Measurements from ENCODE around the gene EPHB2. TPM values are rescaled to one million over a fixed set of nuclear protein-coding genes. Genes with fewer than 3 reads are reported as not detected.

Gene EPHB2
- total and polyA plus RNA-seq, 8 donors, result 0.13 to 88.1 (median 2.6) TPM; not detected in 1

DNA sequence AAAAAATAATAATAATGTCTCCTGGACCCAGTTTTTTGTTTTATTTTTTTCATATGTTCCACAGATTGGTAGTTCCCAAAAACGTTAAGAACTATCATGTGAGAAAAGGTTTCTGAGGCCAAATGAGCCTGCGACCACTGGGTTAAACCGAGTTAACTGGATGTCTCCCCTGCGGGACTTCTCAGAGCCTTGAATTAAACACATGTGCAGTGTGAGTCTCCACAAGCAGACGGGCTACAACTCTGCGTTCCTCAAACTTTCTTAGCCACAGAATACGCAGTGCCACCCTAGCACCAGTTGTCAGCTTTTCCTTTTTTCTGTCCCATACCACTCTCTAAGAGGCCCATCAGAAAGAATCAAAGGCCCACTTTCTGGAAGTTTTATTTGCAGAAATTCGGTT, 164.1 kb downstream of the EPHB2 start:
- DNase-seq, result no peak
- no peak overlapping the region for H3K4me3 ChIP-seq
- 79 to 90% (median 84%) methylated on average over 8 of the region's 8 CpGs for WGBS, 5 donors
- peaks cover 0 to 23% (median 0%) of the 10 kb centered on the region in 3 donors for H3K27me3 ChIP-seq
- TF ChIP-seq POLR2A (IDR thresholded peaks at IDR 0.05), result no peak
- no peak for TF ChIP-seq EP300 (IDR thresholded peaks at IDR 0.05)
- TF ChIP-seq, protein P1, sequence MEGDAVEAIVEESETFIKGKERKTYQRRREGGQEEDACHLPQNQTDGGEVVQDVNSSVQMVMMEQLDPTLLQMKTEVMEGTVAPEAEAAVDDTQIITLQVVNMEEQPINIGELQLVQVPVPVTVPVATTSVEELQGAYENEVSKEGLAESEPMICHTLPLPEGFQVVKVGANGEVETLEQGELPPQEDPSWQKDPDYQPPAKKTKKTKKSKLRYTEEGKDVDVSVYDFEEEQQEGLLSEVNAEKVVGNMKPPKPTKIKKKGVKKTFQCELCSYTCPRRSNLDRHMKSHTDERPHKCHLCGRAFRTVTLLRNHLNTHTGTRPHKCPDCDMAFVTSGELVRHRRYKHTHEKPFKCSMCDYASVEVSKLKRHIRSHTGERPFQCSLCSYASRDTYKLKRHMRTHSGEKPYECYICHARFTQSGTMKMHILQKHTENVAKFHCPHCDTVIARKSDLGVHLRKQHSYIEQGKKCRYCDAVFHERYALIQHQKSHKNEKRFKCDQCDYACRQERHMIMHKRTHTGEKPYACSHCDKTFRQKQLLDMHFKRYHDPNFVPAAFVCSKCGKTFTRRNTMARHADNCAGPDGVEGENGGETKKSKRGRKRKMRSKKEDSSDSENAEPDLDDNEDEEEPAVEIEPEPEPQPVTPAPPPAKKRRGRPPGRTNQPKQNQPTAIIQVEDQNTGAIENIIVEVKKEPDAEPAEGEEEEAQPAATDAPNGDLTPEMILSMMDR (IDR thresholded peaks at IDR 0.05), result no peak
- no peak for TF ChIP-seq POLR2AphosphoS5 (IDR thresholded peaks at IDR 0.05)
- H3K4me1 ChIP-seq, result peaks cover 0 to 11% (median 4%) of the 10 kb centered on the region in 4 donors
- no peaks in the 10 kb centered on the region for H3K9me3 ChIP-seq
- H3K36me3 ChIP-seq, result no peaks in the 10 kb centered on the region
- no peak overlapping the region for H3K27ac ChIP-seq
- intact Hi-C loops (cut with DNase I; ENCODE audit: low total_unique reads), result no loop called here

DNA sequence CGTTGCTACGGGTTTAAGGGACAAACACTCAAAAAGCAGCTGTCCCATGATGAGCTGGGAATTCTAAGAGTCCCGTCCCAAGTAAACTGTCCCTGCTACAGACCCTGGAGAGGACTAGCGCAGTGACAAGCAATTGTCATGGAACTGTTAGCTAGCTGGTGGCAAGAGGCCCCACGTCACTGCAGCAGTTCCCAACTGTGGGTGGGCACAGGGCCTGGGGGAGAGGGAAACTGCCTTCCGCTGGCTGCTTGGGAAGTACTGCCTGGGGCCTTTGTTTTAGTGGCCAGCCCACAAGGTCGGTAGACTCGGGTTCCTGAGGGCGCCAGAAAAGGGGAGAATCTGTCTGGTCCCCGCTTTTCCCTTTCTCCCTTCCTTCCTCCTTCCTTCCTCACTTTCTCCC, 164.6 kb downstream of the EPHB2 start:
- H3K36me3 ChIP-seq, result no peaks in the 10 kb centered on the region
- peaks cover 0 to 23% (median 0%) of the 10 kb centered on the region in 3 donors for H3K27me3 ChIP-seq
- TF ChIP-seq POLR2A (IDR thresholded peaks at IDR 0.05) (no peak), EP300 (IDR thresholded peaks at IDR 0.05) (no peak), POLR2AphosphoS5 (IDR thresholded peaks at IDR 0.05) (no peak)
- TF ChIP-seq, protein P1 (IDR thresholded peaks at IDR 0.05), result no peak
- no peaks in the 10 kb centered on the region for H3K9me3 ChIP-seq
- H3K4me3 ChIP-seq, result no peak overlapping the region
- 62 to 70% (median 65%) methylated on average over 10 of the region's 10 CpGs for WGBS, 5 donors
- DNase-seq, result no peak
- no peak overlapping the region for H3K27ac ChIP-seq
- peaks cover 0 to 8% (median 4%) of the 10 kb centered on the region in 4 donors for H3K4me1 ChIP-seq
- intact Hi-C loops (cut with DNase I; ENCODE audit: low total_unique reads), result no loop called here

DNA sequence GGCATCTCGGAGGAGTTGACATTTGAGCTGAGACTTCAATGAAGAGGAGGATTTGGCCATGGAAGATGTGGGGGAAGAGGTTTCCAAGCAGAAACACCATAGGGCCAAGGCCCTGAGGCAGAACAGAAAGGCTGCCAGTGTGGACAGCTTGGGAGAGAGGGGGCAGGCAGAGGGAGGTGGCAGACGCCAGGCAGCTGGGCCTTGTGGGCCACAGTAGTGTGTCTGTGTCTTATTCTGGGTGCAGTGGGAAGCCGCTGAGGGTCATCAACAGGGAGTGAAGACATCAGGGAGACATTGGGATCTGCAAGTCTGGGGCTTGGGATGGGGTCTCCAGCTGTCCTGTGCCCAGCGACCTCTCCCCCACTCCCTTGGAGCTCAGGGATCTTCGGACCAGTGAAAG, 165.2 kb downstream of the EPHB2 start:
- no peak for TF ChIP-seq POLR2AphosphoS5 (IDR thresholded peaks at IDR 0.05)
- TF ChIP-seq, protein P1 (IDR thresholded peaks at IDR 0.05), result no peak
- no peak for TF ChIP-seq POLR2A (IDR thresholded peaks at IDR 0.05)
- peaks cover 0 to 23% (median 0%) of the 10 kb centered on the region in 3 donors for H3K27me3 ChIP-seq
- peaks cover 0 to 2% (median under 1%) of the 10 kb centered on the region in 4 donors for H3K4me1 ChIP-seq
- no peaks in the 10 kb centered on the region for H3K36me3 ChIP-seq
- no peak overlapping the region for H3K4me3 ChIP-seq
- intact Hi-C loops (cut with DNase I; ENCODE audit: low total_unique reads), result no loop called here
- 82 to 97% (median 83%) methylated on average over 3 to 5 of the region's 5 CpGs for WGBS, 5 donors
- no peaks in the 10 kb centered on the region for H3K9me3 ChIP-seq
- no peak for DNase-seq
- H3K27ac ChIP-seq, result no peak overlapping the region

DNA sequence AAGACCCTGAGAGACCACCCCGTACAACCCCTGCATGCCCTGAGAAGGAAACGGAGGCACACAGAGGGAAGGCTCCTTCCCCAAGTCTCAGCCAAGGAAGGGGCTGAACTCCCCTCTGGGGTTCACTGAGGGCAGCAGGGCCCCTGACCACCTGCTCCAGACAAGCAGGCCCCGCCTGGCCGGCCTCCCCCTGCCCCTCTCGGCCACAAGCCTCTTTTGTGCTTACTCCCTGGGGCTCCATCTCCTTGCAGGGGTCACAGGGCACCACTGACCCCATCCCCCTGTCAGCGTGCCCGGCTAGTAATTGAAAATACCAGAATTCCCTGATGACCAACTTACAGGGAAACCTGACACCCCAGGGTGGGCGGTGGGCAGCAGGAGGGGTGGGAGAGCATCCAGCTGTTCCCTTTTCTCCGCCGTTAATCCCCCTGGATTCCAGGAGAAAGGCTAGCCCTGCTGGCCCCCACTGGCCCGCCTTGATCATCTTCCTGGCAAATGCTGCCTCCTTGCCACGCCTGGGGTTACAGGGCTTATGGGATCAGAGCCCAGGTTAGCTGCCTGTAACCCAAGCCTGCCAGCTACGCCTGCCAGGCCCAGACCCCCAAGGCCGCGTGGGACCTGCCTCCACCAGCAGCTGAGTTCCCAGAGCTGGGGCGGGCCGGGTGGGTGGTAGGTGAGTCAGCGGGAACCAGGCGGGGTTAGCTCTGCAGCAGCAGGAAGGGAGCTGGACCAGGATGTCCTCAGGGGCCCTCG, 165.9 kb downstream of the EPHB2 start:
- Histone ChIP-seq H3K4me3 (no peak overlapping the region), H3K4me1 (no peaks in the 10 kb centered on the region), H3K9me3 (no peaks in the 10 kb centered on the region), H3K27me3 (peaks cover 0 to 23% (median 0%) of the 10 kb centered on the region in 3 donors), H3K27ac (no peak overlapping the region), H3K36me3 (no peaks in the 10 kb centered on the region)
- peak in 1 of 2 donors; percentile 54 for DNase-seq
- TF ChIP-seq, protein P1 (IDR thresholded peaks at IDR 0.05), result no peak
- TF ChIP-seq POLR2AphosphoS5 (IDR thresholded peaks at IDR 0.05), result no peak
- no peak for TF ChIP-seq POLR2A (IDR thresholded peaks at IDR 0.05)
- no peak for TF ChIP-seq EP300 (IDR thresholded peaks at IDR 0.05)
- 64 to 76% (median 68%) methylated on average over 9 to 20 of the region's 20 CpGs for WGBS, 5 donors
- intact Hi-C loops (cut with DNase I; ENCODE audit: low total_unique reads), result no loop called here
